NCI-H2196 (cell line): ENCODE measurements around the gene FAM20B.
"Not testable (repeated sequence)": the region's sequence is repeated elsewhere in the genome, so short reads cannot be mapped to it uniquely, and the experiment has no call there.

ENCODE experiments used
- DNase-seq: peaks from one replicate; lab custom pipeline; 2025; ENCODE audit not compliant: unreplicated experiment; lab: John Stamatoyannopoulos, UW

Gene FAM20B, protein sequence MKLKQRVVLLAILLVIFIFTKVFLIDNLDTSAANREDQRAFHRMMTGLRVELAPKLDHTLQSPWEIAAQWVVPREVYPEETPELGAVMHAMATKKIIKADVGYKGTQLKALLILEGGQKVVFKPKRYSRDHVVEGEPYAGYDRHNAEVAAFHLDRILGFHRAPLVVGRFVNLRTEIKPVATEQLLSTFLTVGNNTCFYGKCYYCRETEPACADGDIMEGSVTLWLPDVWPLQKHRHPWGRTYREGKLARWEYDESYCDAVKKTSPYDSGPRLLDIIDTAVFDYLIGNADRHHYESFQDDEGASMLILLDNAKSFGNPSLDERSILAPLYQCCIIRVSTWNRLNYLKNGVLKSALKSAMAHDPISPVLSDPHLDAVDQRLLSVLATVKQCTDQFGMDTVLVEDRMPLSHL

DNA sequence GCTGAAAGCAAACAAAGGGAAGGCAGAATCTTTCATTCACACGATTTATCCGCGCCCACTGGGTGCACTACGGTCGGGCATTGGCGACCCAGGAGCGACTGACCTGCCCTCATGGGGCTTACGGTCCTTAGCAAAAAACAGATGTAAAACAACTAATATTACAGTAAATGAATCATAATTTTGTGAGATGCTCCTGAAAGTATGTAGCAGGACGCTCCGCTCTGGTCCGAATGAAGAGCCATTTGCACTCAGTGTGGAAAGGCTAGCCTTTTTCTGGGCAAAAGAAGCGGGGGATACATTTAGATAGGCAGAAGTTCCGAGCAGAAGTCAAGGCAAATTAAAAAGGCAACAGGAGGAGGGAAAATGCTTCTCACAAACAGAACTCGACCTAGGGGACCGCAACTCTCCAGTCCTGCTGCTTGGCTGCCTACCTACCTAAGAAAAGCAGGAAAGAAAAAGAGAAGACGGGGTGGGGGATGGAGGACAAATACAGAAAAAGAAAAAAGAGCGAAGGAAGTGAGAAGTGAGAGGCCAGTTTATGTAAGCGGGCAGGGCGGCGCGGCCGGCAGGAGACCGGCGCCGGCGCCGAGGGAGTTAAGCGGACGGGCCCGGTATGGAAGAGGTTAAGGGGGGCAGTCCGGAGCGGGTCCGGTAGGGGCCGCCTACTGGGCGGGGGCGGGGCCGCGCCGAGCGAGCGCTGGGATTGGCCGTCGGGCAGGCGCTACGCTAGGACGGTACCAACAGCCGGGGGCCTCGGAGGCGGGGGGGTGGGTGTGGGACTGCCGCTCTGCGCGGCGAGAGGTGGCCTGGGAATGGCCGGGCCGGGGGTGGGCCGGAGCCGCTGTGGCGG, at the start of gene FAM20B:
Gene FAM20B (plus strand): TSS at position 770 of the 850 bp plus-strand sequence. CDS start 17,954 bp downstream, outside the sequence.
- DNase-seq = peak; percentile 90

DNA sequence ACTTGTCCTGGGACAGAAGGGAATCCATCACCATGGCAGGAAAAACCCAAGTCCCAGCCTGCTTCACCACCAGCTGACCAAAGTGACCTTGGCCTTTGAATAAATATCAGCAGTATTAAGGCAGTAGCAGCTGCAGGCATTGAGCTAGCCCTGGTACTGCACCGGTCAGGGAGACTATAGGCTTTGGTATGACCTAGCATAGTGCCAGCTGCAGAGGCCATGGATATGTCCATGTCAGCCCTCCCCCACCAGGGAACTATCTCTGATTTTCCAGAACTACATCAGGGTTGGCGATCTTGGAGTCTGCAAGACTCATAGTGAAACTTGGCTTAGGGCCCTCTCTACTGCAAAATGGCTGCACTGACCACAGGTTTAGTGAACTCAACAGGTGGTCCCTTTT, 49.2 kb upstream of the FAM20B start:
- no peak for DNase-seq

DNA sequence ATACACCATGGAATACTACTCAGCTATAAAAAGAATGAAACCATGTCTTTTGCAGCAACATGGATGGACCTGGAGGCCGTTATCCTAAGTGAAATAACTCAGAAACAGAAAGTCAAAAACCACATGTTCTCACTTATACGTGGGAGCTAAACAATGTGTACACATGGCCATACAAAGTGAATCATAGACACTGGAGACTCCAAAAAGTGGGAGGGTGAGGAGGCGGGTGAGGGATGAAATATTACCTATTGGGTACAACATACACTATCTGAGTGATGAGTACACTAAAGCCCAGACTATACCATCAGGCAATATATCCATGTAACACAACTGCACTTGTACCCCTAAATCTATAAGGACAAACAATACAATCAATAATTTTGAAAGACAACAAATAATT, 39.5 kb upstream of the FAM20B start:
- no peak for DNase-seq

DNA sequence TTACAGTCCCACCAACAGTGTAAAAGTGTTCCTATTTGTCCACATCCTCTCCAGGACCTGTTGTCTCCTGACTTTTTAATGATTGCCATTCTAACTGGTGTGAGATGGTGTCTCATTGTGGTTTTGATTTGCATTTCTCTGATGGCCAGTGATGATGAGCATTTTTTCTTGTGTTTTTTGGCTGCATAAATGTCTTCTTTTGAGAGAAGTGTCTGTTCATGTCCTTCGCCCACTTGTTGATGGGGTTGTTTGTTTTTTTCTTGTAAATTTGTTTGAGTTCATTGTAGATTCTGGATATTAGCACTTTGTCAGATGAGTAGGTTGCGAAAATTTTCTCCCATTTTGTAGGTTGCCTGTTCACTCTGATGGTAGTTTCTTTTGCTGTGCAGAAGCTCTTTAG, 37.5 kb upstream of the FAM20B start:
- not testable (repeated sequence) for DNase-seq

DNA sequence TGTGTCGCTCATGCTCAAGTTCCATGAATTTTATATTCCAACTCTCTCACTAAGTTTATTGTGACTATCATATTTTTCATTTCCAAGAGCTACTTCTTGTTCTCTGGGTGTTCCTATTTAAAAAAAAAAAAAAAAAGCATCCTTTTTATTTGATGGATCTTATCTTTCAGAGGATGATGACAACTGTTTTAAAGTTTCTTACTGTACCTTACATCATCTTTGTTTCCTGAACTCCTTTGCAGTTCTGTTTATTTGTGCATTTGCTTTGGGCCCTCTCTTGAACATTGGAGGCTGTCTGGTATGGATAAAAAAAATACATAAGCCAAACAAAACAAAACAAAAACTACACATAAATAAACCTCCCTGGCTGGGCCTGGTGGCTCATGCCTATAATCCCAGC, 32.1 kb upstream of the FAM20B start:
- no peak for DNase-seq

DNA sequence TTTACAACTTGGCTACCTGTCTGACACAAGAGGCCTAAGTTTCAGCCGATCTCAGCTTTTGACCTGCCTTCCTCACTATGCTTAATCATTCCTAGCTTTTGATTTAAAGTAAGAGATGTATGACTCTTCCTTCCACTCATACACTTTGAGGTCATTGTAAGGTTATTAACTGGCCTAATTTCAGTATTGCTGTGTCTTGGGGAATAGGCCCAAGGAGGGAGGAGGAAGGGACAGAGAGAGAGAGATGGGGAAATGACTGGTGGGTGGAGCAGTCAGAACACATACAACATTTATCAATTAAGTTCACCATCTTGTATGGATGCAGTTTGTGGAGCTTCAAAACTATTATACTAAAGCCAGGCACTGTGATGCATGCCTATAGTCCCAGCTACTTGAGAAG, 28.3 kb upstream of the FAM20B start:
- DNase-seq = no peak

DNA sequence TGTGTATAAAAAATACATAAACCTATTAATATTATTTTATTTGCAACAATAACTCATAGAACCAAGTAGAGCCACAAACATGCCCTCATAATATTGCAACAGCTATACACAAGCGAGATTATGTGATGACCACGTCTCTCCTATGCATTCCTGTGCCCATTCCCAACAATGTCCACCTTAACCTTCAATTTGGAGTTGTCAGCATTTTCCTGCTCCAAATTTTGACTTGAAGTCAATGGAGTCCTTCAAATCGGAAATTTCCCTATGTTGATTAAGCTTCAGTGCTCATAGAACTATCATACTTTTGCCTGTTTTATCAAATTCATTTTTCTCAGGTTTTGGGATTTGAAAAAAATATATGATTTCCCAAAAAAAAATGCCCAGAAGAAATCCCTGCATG, 27.4 kb upstream of the FAM20B start:
- DNase-seq = no peak

DNA sequence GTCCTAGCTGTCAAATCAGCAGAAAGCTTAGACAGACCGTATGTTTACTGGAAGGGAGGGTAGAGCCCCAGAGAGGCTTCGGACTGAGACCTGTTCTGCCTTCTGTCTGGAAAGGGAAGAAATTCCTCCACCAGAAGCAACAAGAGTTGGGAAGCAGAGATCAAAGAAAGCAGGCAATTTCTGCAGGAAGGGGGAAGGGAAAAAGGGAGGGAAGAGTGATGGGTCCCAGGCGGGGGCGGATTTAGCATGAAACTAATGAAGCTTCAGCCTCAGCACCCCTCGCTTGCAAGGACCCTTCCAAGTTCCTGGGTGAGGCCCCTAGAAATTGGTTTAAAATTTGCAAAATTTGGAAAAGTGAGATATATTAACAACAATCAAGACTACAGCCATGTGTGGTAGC, 26.6 kb upstream of the FAM20B start:
- no peak for DNase-seq

DNA sequence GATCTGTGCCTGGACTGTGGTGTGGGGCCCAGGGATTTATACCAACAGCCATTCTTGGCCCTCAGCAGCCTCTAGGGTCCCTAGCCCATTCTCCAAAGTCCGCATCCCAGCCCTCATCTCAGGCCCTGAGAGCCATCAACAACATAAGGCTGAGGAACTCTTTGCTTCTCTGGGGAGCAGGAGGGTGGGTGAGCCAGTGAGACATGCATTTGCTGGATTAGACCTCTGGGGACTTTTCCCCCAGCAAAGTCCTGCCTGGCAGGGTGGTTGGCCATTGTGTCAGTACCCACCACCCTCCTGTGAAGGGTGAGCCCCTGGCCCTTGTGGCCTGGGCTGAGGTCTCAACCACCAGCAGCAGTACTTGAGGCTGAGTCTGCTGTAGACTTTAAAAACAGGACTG, 24.2 kb upstream of the FAM20B start:
- DNase-seq = no peak

DNA sequence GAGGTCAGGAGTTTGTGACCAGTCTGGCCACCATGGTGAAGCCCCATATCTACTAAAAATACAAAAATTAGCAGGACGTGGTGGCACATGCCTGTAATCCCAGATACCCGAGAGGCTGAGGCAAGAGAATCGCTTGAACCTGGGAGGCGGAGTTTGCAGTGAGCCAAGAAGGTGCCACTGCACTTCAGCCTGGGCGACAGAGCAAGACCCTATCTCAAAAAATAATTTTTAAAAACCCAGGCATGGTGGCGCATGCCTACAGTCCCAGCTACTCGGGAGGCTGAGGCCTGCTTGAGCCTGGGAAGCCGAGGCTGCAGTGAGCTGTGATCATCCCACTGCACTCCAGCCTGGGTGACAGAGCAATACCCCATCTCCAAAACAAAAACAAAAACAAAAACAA, 23.6 kb upstream of the FAM20B start:
- not testable (repeated sequence) for DNase-seq

DNA sequence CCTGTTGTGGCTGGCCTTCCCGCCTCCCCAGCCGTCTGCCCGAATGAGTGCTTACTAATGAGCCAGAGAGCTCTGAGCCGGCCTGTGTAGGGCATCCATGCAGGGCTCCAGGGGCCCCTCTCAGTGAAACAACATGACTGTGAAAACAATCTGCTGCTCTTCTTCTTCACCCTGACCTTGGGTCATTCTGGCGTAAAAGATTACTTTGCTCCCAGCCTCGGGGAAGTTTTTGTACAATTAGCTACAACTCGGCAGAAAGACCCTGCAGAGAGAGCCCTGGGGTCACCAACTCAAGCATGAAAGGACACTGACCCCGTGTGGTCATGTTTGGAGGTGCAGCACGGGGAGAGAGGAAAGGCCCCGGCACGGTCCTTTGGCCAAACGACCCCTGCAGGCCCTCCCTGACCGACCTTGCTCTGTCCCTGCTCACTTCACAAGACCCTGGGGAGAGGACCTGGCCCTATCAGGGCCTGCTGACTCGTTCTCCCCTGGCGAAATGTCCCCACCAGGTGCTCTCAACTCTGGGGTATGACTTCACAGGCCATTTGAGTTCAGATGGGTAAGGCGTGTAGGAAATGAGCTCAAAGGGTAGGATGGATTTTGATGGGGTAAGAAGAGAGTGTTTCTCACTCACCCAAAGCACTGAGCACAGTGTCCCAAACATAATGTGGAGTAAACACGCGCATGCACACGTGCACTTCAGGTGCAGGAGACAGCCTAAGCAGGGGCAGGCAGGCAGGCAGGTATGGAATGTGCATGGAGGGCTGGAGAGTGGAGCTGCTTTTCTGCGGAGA, 22.9 kb upstream of the FAM20B start:
- peak; percentile 70 for DNase-seq

DNA sequence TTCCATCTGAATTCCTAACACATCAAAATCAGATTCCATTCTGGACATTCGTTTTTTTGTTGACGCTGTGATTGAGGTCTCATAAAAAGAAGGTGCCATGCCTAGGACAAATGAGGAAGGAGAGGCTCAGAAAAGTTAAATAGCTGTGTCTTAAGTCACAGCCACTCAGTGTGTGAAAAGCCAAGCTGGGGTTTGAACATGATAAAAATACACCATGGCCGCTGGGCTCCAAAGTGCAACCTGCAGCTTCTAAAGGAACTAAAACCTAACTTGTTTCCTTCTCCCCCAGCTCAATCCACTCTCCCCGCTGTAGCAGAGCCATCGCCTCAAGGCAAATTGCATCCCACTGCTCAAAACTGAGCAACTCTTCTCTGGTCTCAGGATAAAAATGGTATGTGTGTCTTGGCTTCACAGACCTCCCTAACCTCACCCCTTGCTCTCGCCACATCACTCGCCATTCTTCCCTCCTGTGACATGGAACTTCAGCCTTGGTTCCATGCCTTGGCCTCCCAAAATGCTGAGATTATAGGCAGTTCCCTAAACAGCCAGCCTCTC, 22.1 kb upstream of the FAM20B start:
- DNase-seq = no peak

DNA sequence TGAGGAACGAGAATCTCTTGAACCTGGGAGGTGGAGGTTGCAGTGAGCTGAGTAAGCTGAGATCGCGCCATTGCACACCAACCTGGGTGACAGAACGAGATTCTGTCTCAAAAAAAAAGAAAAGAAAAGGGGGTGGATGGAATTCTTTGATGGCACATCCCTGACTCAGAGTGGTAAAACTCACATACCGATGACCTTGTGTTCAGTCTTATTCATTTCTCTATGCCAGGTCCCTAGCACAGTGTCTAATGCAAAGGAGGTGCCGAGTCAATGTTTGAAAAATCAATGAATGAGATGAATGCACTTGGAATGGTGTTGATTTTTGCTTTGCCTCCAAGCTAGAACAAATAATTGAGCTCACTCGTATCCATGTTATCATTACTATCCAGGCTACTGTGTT, 18.5 kb upstream of the FAM20B start:
- DNase-seq = no peak

DNA sequence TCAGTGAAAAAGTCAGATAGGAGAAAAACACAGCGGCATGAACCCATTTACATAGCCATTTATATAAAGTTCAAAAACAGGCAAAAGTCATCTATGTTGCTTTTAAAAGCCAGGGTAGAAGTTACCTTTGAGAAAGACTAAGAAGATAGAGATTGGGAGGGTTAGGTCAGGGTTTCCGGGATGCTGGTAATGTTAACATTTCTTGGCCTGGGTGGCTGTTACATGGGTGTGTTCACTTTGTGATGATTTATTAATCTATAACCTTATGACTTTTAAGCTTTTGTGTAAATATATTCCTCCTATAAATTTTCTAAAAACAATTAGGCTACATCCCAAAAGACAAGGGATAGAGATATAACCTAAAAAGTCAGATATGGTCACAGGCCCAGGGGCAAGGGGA, 15.0 kb upstream of the FAM20B start:
- no peak for DNase-seq

DNA sequence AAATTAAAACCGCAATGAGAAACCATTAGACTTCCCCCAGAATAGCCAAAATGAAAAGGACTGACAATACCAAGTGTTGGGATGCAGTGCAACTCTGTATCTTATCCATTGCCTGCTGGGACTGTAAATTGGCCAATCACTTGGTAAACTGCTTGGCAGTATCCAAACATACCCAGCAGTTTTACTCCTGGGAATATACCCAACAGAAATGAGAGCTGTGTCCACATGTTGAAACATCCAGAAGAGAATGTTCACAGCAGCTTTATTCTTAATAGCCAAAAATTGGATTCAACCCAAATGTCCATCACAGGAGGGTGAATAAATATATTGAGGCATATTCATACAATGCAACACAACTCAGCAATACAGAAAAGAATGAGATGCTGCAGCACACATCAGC, 13.7 kb upstream of the FAM20B start:
- no peak for DNase-seq

DNA sequence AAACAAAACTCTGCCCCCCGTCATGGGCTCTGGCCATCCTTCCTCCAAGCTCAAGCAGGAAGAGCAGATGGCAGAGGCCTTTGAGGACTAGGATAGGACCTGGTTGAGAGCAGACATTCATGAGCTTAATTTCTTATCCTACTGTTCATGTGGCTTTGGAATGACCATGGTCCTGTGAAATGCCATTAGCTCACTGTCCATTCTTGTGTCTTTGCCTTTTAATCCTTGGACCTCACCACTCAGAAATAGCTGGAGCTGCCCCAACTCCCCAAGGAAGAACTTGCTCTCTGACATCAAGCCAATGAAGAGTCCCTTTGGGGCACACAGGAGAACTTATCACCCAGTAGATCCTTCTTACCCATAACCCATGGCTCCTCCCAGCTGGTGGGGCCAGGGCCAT, 11.6 kb upstream of the FAM20B start:
- DNase-seq = no peak

DNA sequence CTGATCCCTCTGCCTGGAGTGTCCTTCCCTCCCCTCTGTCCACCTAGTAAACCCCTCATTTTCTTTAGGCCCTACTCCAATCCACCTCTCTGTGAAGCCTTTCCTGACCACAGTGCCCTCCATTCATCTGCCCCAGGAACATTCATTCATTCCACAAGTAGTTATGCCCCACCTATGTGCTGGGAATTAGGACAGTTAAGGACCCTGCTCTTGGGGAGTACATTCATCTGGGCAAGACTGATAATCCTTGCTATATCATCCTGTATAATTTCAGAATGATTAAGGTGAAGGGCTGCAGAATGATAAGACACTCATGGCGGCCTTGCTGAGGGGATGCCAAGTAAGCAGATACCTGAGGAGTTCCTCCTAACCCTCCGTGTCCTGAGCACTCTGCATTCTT, 10.3 kb upstream of the FAM20B start:
- no peak for DNase-seq

DNA sequence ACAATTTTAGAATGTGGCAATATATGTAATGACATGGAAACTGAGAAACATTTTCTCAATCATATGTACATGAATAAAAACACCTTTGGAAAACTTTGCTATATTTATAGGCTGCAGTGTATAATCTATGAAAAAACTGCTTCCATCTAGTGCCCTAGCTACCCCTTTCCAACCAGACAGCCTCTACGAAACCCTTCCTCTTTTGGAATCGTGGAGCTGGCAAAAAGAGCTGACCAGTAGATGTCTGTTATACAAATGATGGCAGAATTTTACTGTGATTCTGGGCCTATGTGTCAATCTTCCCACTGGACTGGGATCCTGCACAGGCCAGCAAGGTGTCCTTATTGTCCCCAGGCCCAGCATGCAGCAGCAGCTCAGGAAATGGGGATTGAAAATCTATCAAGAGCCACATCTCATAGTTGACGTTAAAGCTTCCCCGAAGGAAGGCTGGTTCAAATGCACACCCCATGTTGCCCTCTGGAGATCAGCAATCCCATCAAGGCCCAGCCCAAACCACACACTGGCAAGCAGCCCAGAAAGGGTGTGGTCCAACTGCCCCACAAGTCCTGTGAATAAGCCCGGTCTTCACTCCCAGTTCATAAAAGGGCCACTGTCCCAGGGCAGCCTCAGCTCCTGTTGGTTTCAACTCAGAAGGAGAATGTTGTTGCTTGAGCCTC, 8.8 kb upstream of the FAM20B start:
- peak; percentile 12 for DNase-seq

DNA sequence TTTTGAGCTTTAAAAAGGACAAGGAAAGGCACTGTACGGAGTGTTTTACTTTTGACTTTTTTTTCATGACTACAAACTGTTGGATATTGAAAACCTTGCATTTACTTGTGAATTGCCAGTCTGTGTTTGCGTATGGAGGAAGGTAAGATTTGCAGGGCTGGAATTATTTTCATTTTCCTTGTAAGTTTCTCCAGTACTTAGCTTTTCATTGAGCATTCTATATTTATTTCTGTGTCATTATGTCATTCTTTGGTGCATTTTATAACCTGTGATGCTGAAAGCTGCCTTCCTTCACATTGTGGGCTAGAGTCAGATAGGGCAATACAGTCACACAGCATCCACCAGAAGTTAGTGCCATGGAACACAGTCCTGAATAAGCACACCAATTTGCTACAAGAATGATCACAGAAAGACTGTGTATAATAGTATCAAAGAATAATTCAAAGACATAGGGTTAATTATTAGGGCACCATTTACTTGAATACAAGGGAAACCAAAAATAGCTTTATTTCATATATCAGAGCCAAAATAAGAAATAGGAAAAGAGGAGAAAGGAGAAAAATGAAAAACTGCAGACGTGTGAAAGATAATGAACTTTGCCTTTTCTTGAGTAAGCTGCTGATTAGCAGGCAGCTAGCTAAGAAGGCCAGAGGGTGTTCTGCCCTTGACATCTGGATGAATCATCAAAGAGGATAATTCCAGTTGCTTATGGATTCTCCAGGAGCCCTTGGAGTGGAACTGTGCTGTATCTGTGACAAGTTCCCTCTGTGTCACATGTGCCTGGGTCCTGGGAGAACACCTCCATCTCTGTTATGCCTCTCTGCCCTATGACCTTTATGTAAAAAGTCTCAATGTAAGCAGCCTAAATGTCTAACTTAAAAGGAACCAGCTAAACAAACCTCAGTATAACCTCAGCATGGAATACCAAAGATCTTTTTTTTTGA, 8.0 kb upstream of the FAM20B start:
- DNase-seq = no peak
